ENCODE measurements around the gene ASPA.

The ASPA gene

GRCh38 chr17:3469529-3469928, 6.3 kb upstream of the ASPA start:
- H3K4me3 ChIP-seq (replicated peaks; ENCODE audit: low read depth, low read length): no peak overlapping the region
- no peak for DNase-seq (ENCODE audit: extremely low read depth, low read depth)
- TF ChIP-seq, protein P1, sequence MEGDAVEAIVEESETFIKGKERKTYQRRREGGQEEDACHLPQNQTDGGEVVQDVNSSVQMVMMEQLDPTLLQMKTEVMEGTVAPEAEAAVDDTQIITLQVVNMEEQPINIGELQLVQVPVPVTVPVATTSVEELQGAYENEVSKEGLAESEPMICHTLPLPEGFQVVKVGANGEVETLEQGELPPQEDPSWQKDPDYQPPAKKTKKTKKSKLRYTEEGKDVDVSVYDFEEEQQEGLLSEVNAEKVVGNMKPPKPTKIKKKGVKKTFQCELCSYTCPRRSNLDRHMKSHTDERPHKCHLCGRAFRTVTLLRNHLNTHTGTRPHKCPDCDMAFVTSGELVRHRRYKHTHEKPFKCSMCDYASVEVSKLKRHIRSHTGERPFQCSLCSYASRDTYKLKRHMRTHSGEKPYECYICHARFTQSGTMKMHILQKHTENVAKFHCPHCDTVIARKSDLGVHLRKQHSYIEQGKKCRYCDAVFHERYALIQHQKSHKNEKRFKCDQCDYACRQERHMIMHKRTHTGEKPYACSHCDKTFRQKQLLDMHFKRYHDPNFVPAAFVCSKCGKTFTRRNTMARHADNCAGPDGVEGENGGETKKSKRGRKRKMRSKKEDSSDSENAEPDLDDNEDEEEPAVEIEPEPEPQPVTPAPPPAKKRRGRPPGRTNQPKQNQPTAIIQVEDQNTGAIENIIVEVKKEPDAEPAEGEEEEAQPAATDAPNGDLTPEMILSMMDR (IDR thresholded peaks at IDR 0.05; ENCODE audit: low read depth, low read length, missing control alignments): no peak

- DNase-seq (ENCODE audit: extremely low read depth, low read depth): no peak
- no peak within 1 kb of the TSS for H3K4me3 ChIP-seq (replicated peaks; ENCODE audit: low read depth, low read length)
- TF ChIP-seq, protein P1 (IDR thresholded peaks at IDR 0.05; ENCODE audit: low read depth, low read length, missing control alignments): no peak
Measured at GRCh38 chr17:3471599-3471998, 4.2 kb upstream of the ASPA start, which contains the start of gene SPATA22. Gene SPATA22 (minus strand): TSS chr17:3471819. CDS start chr17:3469325, 2,494 bp downstream.

- no peak for DNase-seq (ENCODE audit: extremely low read depth, low read depth)
- H3K4me3 ChIP-seq (replicated peaks; ENCODE audit: low read depth, low read length): no peak overlapping the region
- TF ChIP-seq, protein P1 (IDR thresholded peaks at IDR 0.05; ENCODE audit: low read depth, low read length, missing control alignments): no peak
Measured at GRCh38 chr17:3472137-3472536, 3.7 kb upstream of the ASPA start.

GRCh38 chr17:3474212-3474611, 1.6 kb upstream of the ASPA start:
- H3K4me3 ChIP-seq (replicated peaks; ENCODE audit: low read depth, low read length): no peak overlapping the region
- DNase-seq (ENCODE audit: extremely low read depth, low read depth): no peak
- TF ChIP-seq, protein P1 (IDR thresholded peaks at IDR 0.05; ENCODE audit: low read depth, low read length, missing control alignments): no peak

DNA sequence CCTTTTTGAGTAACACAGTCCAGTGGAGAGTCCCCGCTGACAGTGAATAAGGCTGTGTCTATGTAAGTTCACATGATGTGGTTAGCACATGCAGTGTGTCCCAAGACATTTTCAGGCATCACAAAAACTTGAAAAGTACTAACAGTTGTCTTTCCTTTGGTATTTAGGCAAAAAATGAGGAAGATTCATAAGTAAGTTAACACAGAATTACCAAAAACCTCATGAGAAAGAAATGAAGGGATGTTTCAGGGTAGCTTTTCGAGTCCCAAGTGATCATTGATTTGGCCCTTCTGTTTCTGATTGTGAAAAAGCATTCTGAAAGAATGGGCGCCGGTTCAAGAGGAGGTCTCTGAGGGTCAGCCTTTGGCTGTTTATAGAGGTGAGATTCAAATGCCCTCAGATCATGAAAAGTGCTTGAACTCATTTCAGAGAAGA, 529 bp upstream of the ASPA start:
- DNase-seq (ENCODE audit: extremely low read depth, low read depth): no peak
- no peak overlapping the region for H3K4me3 ChIP-seq (replicated peaks; ENCODE audit: low read depth, low read length)
- TF ChIP-seq, protein P1 (IDR thresholded peaks at IDR 0.05; ENCODE audit: low read depth, low read length, missing control alignments): no peak

DNA sequence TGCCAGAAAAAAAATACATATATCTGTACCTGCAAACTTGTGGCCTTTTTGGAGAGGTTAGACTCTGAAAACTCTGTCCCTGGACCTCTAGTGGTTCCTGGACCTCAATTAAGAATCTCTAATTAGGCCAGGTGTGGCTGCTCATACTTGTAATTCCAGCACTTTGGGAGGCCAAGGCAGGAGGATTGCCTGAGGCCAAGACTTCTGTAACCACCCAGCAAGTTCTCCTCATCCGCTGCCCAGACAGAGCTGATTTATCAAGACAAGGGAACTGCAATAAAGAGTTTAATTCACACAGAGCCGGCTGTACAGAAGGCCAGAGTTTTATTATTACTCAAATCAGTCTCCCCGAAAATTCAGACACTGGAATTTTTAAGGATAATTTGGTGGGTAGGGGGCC, 4.2 kb downstream of the ASPA start:
- TF ChIP-seq, protein P1 (IDR thresholded peaks at IDR 0.05; ENCODE audit: low read depth, low read length, missing control alignments): no peak
- no peak for DNase-seq (ENCODE audit: extremely low read depth, low read depth)
- H3K4me3 ChIP-seq (replicated peaks; ENCODE audit: low read depth, low read length): no peak overlapping the region

- H3K4me3 ChIP-seq (replicated peaks; ENCODE audit: low read depth, low read length): no peak overlapping the region
Measured at GRCh38 chr17:3482852-3483251, 7.1 kb downstream of the ASPA start.

More at GRCh38 chr17:3482852-3483251, 7.1 kb downstream of the ASPA start:
- TF ChIP-seq, protein P1 (IDR thresholded peaks at IDR 0.05; ENCODE audit: low read depth, low read length, missing control alignments): no peak
- no peak for DNase-seq (ENCODE audit: extremely low read depth, low read depth)
